NCI-H1694 treated with DMSO at 0.1 percent for 48 hours (cell line): ENCODE measurements around the gene LPCAT4.
"Not testable (repeated sequence)": the region's sequence is repeated elsewhere in the genome, so short reads cannot be mapped to it uniquely, and the experiment has no call there.

Experiments
- DNase-seq: peaks from one replicate; lab custom pipeline; 2025; lab: John Stamatoyannopoulos, UW

LPCAT4 gene, protein sequence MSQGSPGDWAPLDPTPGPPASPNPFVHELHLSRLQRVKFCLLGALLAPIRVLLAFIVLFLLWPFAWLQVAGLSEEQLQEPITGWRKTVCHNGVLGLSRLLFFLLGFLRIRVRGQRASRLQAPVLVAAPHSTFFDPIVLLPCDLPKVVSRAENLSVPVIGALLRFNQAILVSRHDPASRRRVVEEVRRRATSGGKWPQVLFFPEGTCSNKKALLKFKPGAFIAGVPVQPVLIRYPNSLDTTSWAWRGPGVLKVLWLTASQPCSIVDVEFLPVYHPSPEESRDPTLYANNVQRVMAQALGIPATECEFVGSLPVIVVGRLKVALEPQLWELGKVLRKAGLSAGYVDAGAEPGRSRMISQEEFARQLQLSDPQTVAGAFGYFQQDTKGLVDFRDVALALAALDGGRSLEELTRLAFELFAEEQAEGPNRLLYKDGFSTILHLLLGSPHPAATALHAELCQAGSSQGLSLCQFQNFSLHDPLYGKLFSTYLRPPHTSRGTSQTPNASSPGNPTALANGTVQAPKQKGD

DNA sequence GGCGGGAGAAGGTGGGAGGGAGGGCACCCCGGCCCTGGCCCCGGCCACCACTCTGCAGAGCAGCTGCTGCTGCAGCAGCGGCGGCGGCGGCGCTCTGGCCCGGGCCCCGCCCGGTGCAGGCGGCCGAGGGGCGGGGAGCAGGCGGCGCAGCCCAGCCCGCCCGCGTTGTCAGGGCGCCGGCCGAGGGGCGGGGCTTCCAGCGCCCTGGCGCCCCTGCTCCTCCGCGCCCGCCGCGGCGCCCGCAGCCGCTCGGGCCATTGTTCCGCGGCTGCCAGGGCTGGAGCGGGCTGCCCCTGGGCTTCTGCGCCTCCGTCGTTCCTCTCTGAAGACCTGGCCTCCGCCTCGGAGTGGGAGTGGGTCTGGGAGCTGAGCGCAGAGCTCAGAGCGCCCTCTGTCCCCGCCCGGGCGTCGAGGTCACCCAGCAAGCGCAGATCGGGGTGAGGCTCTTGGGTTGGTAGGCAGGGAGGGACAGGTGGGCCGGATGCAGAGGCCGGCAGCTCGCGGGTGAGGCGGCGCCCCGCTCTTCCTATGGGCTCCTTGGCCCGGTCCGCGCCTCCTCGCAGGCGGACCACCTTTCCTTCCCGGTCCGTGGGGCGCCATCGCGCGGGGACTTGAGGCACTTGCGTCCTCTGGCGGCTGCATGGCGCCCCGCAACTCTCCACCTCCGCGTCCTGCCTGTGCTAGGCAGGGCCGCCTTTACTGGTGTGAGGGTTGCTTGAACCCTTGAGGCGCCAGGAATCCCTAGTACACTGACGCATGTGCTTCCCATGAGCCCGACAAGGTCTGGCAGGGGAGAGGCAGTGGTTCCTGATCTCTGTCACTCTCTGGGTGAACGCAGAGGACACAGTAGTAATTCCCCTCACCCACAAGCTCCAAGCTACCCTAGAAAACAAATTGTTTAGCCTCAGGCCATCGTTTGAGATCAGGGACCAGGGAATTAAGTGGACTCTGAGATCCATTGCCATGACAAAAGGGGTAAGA lies at the start of gene LPCAT4:
TSS of gene LPCAT4 (minus strand) at position 96 of the 981 bp plus-strand sequence. CDS start 96 bp downstream, outside the sequence.
- peak; percentile 69 for DNase-seq

DNA sequence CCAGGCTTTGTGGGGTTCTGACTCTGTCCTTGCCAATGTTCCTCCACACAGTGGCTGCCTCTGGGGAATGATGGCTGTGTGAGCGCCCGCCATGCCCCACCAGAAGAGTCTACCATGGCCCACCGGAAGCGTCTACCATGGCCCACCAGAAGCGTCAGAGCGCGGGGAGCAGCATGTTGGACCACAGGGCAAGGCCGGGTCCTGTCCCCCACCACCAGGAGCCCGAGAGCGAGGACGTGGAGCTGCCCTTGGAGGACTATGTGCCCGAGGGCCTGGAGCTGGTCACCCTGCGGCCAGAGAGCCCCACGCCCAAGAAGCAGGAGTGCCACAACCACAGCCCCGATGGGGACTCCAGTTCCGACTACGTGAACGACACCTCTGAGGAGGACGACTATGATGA lies 42.5 kb upstream of the LPCAT4 start:
- DNase-seq: not testable (repeated sequence)

DNA sequence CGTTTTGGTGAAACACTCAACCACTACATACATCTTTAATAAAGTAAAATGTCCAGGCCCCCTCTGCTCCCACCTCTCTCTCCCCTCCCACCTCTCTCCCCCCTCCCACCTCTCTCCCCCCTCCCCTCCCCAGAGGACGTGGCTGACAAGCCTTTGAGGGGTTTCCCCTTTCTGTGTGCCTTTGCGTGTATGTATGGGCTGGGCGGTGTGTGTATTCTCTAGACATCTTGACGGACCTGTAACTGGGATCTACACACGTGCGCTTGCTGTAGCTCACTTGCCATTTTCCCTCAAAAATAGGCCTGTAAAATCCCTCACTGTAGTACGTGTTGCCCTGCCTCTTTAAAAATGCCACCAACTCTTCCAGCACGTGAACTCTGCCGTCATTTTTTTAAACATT lies 42.0 kb upstream of the LPCAT4 start:
- DNase-seq: not testable (repeated sequence)

DNA sequence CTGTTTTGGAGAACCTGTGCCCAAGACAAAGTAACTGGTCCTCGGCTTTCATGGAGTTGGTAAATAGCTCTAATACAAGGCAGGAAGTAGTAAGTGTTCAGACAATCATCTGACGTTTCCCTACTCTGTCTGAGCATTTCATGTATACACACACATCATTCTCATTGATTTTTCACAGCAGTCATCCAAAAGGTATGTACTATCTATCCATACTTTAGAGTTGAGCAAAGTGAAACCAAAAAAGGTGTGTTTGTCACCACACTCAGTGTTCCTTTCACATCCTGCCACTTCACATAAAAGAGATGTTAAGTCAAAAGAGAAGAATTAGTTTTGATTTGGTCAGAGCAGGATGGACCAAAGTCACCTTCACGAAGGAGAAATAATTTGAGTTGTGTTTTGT lies 36.9 kb upstream of the LPCAT4 start:
- not testable (repeated sequence) for DNase-seq

DNA sequence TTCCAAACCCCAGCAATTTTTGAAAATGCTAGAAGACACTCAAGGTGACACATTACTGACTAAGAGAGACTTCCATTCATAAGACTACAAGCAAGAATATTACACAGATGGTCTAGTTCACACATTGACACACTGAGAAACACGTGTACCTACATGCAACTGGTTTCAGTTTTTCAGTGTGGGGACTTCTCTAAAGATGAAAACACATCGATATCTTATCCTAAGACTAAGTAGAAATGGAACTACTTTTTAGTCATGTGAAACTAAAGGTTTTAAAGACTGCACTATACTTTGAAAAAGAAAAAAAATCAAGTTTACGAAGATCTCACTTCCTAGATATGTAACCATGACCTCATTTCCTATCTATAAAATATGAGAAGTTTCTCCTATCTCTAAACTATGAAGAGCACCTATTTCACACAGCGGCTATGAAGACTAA lies 36.2 kb upstream of the LPCAT4 start:
- not testable (repeated sequence) for DNase-seq

DNA sequence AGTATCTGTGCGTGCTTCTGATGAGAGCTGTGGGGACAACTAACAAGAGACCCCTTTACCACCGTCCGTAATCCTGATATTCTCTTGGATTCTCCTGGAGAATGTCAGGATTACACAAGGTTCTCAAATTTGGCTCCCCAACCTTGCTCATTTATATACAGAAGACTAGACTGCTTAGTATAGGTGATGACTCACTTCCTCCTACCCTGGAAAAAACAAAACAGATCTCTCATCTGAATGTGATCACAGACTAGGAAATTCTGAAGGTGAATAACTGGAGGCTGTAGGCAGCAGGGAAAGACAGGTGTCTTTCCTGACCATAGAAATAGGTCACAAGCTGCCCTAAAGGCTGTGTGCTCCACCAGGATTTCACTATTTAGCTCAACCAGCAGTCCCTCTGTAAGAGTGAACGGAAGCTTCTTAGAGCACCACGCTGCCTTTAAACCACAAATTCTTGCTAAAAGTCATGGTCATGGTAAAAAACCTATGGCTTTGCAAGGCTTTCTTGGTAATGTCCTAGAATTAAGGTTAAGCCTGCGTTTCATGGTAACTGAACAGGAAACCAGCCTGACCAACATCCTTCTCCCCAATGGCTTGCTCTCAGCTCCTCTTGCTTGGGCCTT lies 30.8 kb upstream of the LPCAT4 start:
- not testable (repeated sequence) for DNase-seq

DNA sequence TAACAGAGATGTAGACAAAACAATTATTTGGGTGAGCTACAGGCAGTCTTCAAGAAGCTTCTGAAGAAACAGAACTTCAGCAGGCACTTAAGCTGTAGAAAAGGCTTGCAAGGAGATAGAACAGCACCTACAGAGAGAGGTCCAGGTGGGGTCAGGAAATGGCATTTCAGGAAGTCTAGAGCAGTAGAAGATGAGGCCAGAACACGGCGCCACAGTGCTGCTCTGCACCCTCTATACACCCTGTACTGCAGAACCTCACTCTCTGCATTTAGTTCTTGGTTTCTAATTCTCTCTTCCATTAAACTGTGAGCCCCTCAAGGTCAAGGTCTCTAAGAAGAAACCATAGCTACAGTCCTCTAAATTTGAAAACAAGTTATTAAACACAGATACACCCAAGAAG lies 26.0 kb upstream of the LPCAT4 start:
- DNase-seq: not testable (repeated sequence)

DNA sequence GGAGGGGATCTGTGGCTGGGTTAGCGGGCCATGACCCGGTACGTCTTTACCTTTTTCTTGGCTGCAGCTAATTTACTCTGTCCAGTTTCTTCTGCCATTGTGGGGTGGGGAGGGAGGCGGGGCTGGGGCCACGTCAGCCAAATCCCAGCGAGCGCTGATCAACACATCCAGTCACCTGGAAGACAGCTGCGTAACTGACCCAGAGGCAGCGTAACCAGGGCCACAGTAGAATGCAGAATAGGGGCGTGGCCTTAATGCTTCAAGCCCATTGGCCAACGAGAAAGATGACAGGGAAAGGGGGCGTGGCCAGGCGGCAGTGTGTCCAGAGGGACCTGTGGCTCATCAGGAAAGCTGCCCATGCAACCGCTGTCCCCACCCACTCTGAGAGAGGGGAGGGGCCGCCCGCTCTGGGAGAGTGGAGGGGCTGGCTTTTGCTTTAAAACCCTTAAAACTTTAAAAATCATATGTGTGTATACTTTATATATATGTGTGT lies 22.6 kb upstream of the LPCAT4 start:
- not testable (repeated sequence) for DNase-seq

DNA sequence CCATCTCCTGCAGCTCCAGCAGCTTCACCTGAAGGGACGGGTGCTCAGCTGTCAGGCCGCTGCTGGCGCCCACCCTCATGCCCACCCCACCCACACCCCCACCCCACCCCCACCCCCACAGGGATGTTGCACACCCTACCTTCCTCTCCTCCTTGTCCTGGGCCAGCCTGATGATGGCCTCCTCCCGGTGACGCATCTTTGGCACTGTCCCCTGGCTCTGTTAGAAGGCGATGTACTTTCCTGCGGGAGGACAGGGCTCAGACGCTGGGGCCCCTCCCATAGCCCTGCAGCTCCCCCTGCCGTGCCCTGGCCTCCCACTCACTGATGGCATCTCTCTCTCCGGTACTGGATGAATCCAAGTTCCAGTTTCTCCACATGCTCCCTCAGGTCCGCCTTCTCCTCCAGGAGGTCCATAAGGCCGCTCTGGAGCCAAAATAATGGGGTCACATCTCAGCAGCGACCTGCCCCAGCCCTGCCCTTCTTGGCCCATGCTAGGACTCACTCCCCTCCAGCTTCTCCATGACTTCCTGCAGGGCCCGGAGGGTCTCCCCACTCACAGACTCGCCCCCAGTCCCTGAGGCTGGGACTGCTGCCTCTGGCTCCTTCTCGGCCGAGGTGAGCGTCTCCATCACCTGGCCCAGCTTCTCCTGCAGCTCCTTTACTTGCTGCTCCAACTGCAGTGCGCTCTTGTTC lies 15.0 kb upstream of the LPCAT4 start:
- not testable (repeated sequence) for DNase-seq

DNA sequence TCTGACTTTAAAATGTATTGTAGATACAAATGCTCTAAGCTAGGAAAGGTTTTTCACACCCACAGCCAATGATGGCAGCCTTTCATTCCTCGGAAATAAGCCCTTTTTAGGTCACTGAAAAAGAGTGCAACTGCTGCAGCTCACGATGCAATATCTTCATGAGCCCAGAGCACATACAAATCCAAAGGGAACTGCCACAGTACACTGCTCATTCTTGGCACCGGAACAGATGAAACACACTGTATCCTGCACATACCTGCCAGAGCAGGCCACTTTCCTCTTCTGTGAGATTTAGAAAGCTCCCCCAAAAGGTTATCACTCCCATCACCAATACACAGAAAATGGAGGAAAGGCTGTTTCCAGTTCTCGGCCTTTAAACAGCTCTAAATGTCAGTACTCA lies 13.5 kb upstream of the LPCAT4 start:
- not testable (repeated sequence) for DNase-seq

DNA sequence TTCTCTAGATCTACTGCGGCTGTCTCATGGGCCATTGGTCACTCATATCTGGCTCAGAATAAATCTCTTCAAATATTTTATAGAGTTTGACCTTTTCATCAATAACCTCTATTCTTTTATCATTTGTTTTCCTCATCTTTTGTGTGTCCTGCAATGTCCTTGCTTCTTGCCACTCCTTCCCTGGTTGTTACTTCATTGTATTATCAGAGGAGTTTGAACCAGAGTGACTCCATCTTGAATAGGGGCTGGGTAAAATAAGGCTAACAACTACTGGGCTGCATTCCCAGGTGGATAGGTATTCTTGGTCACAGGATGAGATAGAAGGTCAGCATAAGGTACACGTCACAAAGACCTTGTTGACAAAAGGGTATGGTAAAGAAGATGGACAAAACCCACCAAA lies 9.9 kb upstream of the LPCAT4 start:
- DNase-seq: no peak

DNA sequence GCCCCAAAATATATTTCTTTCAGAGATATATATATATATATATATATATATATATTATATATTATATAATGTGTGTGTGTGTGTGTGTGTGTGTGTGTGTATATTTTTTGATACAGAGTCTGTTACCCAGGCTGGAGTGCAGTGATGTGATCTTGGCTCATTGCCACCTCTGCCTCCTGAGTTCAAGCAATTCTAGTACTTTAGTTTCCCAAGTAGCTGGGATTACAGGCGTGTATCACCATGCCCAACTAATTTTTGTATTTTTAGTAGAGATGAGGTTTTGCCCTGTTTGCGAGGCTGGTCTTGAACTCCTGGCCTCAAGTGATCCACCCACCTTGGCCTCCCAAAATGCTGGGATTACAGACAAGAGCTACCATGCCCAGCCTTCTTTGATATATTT lies 8.5 kb upstream of the LPCAT4 start:
- not testable (repeated sequence) for DNase-seq

DNA sequence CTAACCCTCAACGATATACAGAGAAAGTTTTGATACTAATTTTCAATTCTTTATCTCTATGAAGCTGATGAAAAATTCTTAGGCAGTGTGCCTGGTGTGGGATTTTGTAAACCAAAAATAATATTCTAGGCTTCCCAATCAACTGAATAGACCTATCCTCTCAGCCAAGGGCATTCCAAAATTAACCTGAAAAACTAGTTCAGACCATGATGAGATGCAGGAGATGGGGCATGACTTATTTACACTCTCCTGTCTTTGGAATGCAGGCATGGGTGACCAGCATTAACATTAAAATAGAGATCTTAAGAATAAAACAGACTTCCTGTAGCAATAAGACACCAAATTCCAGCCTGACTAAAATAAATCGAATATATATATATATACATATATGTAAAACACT lies 7.8 kb upstream of the LPCAT4 start:
- no peak for DNase-seq

DNA sequence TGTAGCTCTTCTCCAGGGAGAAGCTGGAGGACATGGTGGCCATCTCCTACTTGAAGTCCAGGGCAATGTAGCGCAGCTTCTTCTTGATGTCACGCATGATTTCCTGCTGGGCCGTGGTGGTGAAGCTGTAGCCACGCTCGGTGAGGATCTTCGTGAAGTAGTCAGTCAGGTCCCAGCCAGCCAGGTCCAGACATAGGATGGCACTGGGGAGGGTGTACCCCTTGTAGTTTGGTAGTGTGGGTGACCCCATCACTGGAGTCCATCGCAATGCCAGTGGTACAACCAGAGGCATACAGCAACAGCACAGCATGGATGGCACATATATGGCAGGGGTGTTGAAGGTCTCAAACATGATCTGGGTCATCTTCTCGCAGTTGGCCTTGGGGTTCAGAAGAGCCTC lies 7.0 kb upstream of the LPCAT4 start:
- no peak for DNase-seq

DNA sequence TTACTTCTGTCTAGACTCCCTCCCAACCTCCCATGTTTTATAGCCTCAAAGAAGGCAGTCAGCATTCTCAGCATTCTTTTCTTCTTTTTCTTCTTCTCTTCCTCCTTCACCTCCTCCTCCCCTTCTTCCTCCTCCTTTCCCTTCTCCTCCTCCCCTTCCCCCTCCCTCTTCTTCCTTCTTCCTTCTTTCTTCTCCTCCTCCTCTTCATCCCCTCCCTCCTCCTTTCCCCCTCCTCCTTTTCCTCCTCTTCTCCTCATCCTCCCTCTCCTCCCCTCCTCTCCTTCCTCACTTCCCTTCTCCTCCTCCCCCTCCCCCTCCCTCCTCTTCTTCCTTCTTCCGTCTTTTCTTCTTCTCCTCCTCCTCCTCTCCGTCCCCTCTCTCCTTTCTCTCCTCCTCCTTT lies 3.6 kb upstream of the LPCAT4 start:
- DNase-seq: no peak

DNA sequence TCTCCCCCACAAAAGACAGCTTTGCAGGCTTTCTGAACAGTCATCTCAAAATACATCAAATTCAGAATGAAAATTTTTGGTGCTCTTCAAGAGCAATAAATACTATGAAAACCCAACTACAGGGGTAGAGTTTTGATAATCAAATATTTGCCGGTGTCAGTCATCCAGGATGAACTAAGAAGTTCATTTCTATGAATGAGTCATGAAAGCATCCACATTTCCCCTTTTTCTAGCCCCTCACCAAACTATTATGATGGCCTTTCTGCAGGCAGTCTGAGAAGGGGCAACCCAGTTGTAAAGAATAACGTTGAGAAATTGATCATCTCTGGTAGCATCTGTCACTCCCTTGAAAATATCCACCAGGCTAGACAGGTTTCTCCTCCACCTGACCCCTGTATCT lies 3.1 kb upstream of the LPCAT4 start:
- DNase-seq: no peak

DNA sequence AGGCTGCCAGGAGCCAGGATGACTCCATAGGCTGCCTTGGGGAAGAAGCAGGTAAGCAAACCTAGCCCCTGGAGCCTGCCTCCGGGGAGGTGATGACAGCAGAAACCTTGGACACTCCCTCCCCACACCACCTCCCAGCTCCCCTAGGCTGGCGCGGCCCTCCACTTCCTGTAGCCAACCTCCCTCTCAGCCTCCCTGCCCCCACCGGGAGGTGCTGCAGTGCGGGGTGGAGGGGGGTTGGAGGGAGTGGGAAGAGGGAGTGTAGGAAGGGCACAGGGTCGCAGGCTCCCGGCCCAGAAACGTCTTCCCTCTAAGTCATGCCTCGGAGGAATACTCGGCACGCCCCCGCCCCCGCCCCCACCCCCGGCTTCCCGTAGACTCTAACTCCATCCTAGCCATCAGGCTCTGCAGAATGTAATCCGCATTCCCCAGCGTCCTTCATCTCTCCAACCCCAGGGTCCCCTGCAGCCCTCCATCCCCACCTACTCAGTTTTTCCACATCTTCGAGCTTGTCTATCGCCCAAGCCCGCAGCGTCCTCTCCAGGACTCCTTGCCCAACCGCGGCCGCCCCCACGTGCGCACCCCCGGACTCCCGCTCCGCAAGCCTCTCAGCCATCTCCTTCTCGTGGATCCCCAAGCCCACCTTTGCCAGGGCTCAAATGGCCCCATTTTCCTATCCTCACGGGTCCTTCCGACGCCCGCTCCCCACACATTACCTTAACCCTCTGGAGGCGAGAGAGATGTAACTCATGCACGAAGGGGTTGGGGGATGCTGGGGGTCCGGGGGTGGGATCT lies 528 bp downstream of the LPCAT4 start:
- DNase-seq: no peak

DNA sequence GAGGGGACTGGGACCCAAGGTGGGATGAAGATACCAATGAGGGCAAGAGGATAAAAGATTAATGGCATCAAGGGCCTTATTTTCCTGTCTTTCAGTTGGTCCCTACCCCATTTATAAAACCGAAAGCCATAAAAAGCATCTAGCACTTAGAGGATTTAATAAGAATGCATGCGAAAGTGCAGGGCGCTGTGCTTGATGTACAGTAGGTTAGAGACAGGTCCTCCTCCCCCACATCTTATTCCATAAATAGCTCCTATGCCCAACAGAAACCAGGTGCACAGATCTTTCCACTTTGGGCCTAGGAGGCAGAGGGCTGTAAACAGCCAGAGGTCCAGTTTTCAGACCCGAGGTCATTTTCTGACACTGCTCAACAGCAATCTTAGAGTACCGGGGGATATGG lies 1.2 kb downstream of the LPCAT4 start:
- no peak for DNase-seq

DNA sequence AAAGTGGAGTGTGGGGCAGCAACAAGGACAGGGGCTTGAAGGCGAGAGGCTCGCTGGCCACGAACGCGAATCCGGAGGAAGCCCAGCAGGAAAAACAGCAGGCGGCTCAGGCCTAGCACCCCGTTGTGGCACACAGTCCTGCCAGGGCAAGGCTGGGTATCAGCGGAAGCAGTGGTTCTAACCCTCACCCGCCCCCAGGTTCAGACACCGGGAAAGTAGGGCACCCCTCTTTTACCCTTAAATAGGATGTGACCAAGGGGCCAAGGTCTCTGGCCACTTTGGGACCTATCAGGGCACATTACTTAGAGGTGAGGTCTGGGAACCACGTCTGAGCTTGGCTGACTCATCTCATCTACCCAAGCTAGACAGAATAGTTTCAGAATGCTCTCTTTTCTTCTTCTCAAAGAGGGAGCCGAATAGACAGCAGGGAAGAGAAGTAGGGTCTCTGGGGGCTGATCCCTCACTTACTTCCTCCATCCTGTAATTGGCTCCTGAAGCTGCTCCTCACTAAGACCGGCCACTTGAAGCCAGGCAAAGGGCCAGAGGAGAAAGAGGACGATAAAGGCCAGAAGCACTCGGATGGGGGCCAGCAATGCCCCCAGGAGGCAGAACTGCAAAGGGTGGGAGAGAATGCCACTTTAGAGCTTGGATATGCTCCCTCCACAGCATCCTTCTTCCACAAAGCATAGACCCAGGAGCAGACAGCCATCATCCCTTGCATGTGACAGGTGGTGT lies 1.7 kb downstream of the LPCAT4 start:
- DNase-seq: no peak

DNA sequence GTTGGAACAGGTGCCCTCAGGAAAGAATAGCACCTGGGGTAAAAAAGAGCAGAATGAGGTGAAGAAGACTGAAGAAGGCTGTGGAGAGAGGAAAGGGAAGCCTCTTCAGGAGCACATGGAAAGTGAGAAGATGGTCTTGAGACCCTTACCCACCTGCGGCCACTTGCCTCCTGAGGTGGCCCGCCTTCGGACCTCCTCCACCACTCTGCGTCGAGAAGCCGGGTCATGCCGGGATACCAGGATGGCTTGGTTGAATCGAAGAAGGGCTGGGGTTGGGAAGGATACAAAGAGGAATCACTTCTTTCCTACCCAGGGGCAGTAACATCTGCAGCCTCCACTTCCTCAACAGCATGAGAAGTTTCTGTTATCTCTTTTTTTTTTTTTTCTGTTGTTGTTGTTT lies 3.0 kb downstream of the LPCAT4 start:
- DNase-seq: no peak
